Neural cell (in vitro differentiated cells): ENCODE measurements around the gene OVOL3. TPM values are rescaled to one million over a fixed set of nuclear protein-coding genes. Genes with fewer than 3 reads are reported as not detected.

ENCODE experiments used
- H2AFZ ChIP-seq: fragments of 200-600, 300-800 bp; sonication (generic), shearing (Covaris generic); 2 replicates; pipeline ENCODE4 v1.6.0; 2014; ENCODE audit warnings: low read depth, mild to moderate bottlenecking, antibody characterized with exemption, low read length, moderate library complexity
- H3F3A ChIP-seq: fragments of 200-600 bp; shearing (Covaris generic); 2 replicates; pipeline ENCODE4 v1.6.1; 2016; ENCODE audit warnings: mild to moderate bottlenecking, moderate library complexity, mixed read lengths, antibody characterized with exemption, low read length; ENCODE audit not compliant: insufficient read depth, poor library complexity, severe bottlenecking
- H3K27ac ChIP-seq: fragments of 200-600, 300-800 bp; sonication (generic), shearing (Covaris generic); 2 replicates; pipeline ENCODE4 v1.5.1; 2014; ENCODE audit warnings: mild to moderate bottlenecking, low read length, moderate library complexity
- H3K27me3 ChIP-seq: fragments of 300-800, 200-600 bp; sonication (generic), shearing (Covaris generic); 2 replicates; pipeline ENCODE4 v1.6.0; 2014; ENCODE audit warnings: mild to moderate bottlenecking, low read depth, low read length, moderate library complexity; ENCODE audit not compliant: insufficient read depth
- H3K36me3 ChIP-seq: fragments of 300-800, 200-600 bp; sonication (generic), shearing (Covaris generic); 2 replicates; pipeline ENCODE4 v1.5.1; 2014; ENCODE audit warnings: mild to moderate bottlenecking, antibody characterized with exemption, low read length, moderate library complexity; ENCODE audit not compliant: insufficient read depth
- H3K4me2 ChIP-seq: fragments of 300-800, 200-600 bp; sonication (generic), shearing (Covaris generic); 2 replicates; pipeline ENCODE4 v1.6.0; 2014; ENCODE audit warnings: mild to moderate bottlenecking, low read length
- H3K4me3 ChIP-seq: fragments of 300-800, 200-600 bp; sonication (generic), shearing (Covaris generic); 2 replicates; pipeline ENCODE4 v1.5.1; 2014; ENCODE audit warnings: mild to moderate bottlenecking, low read length, moderate library complexity
- H3K79me2 ChIP-seq: fragments of 200-600 bp; shearing (Covaris generic); replicated peaks from 2 replicates; pipeline ENCODE4 v1.6.0; 2014; ENCODE audit warnings: mild to moderate bottlenecking, low read length, moderate library complexity; ENCODE audit not compliant: insufficient read depth
- H3K9ac ChIP-seq: fragments of 300-800, 200-600 bp; sonication (generic), shearing (Covaris generic); 2 replicates; pipeline ENCODE4 v1.6.1; 2016; ENCODE audit warnings: mild to moderate bottlenecking, low read length, mixed read lengths
- H3K9me2 ChIP-seq: fragments of 200-600 bp; shearing (Covaris generic); 2 replicates; pipeline ENCODE4 v1.6.1; 2016; ENCODE audit warnings: mild to moderate bottlenecking, low read length, mixed read lengths; ENCODE audit not compliant: insufficient read depth
- H3K9me3 ChIP-seq: fragments of 200-600, 300-800 bp; sonication (generic), shearing (Covaris generic); 2 replicates; pipeline ENCODE4 v1.6.1; 2016; ENCODE audit warnings: mild to moderate bottlenecking, mixed run types, low read length, moderate library complexity, mixed read lengths
- H4K20me1 ChIP-seq: fragments of 200-600 bp; shearing (Covaris generic); 2 replicates; pipeline ENCODE4 v1.6.1; 2016; ENCODE audit warnings: mild to moderate bottlenecking, mixed run types; ENCODE audit not compliant: insufficient read depth
- EP300 ChIP-seq: fragments of 450-650 bp; conservative IDR thresholded peaks from 2 replicates; pipeline ENCODE4 v1.6.1; 2014; ENCODE audit warnings: antibody characterized with exemption, mild to moderate bottlenecking, moderate library complexity; ENCODE audit not compliant: poor library complexity, severe bottlenecking
- EZH2 ChIP-seq: fragments of 200-600, 300-800 bp; shearing (Covaris generic), sonication (generic); IDR thresholded peaks from 2 replicates; pipeline ENCODE4 v1.6.1; 2014; ENCODE audit warnings: antibody characterized with exemption, low read length, borderline replicate concordance, mild to moderate bottlenecking; ENCODE audit not compliant: insufficient read depth, poor library complexity, severe bottlenecking
- POLR2AphosphoS5 ChIP-seq: IDR thresholded peaks from 2 replicates; pipeline ENCODE4 v1.6.1; 2012
- RAD21 ChIP-seq: fragments of 450-650 bp; conservative IDR thresholded peaks from 2 replicates; pipeline ENCODE4 v1.6.1; 2014; ENCODE audit warnings: antibody characterized with exemption, mild to moderate bottlenecking, moderate library complexity
- SMC3 ChIP-seq: fragments of 450-650 bp; conservative IDR thresholded peaks from 2 replicates; pipeline ENCODE4 v1.6.1; 2014; ENCODE audit warnings: antibody characterized with exemption, mild to moderate bottlenecking, moderate library complexity; ENCODE audit not compliant: poor library complexity
- TAF1 ChIP-seq: IDR thresholded peaks from 2 replicates; pipeline ENCODE4 v1.6.1; 2012; ENCODE audit warnings: low read depth
- polyA plus RNA-seq: library from polyadenylated mRNA; depleted of rRNA; stranded (reverse); fragments of >200 nt; gene quantifications from 2 replicates; pipeline ENCODE4 v1.2.3, GENCODE V29; 2014
- TF ChIP-seq, protein P1 (sequence below): fragments of 450-650 bp; IDR thresholded peaks from 2 replicates; pipeline ENCODE4 v1.5.1; 2014; ENCODE audit warnings: antibody characterized with exemption, mild to moderate bottlenecking, moderate library complexity; ENCODE audit not compliant: poor library complexity, severe bottlenecking
- TF ChIP-seq, protein P2 (sequence below): IDR thresholded peaks from 2 replicates; pipeline ENCODE4 v1.6.1; 2012; ENCODE audit warnings: borderline replicate concordance

Gene OVOL3
- polyA plus RNA-seq, 1 donor from 2014 or later = not detected

DNA sequence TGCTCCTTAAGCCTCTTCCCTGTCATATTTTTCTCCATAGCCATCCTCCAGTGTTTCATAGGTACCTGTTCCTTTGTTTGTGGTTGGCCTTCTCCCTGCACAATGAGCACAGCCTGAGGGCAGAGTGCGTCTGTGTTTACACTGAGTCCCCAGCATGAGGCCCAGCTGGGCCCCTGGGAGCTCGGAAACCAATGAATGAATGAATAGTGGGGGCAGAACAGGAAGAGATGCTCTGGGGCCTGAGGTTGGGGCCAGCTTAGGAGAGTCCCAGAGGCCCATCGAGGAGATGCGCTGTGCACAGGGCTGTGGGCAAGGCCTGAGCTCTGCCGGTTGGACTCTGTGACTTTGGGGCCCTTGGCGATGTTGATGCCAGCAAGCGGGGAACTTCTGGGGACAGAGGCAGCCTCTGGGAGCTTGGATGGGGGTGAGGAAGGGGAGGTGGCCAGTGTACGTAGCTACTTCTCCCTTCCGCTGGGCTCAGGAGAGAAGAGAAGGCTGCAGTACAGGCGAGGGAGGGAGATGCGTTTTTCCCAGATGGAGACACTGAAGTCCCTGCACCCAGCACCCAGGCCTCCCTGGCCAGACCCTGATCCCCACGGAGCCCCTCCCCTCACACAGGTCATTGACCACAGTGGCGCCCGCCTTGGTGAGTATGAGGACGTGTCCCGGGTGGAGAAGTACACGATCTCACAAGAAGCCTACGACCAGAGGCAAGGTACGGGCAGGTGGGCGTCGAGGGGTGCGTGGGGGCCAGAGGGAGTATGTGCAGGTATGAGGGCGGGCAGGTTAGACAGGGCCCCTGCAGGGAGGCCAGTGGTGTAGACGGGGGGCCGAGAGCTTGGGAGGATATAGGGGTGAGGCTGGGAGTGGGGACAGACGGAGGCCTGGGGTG lies 9.4 kb downstream of the OVOL3 start:
- Histone ChIP-seq H3K9me2 (no peaks in the 10 kb centered on the region), H3K9me3 (no peaks in the 10 kb centered on the region), H4K20me1 (no peaks in the 10 kb centered on the region), H3K4me2 (no peak overlapping the region), H3F3A (no peaks in the 10 kb centered on the region), H3K9ac (no peak overlapping the region), H3K27me3 (no peaks in the 10 kb centered on the region), H3K36me3 (peaks cover 4% of the 10 kb centered on the region), H3K4me3 (no peak overlapping the region), H3K27ac (no peak overlapping the region), H3K79me2 (peaks cover 11% of the 10 kb centered on the region), H2AFZ (no peak overlapping the region)
- TF ChIP-seq POLR2AphosphoS5 (no peak), EP300 (no peak), TAF1 (no peak)
- TF ChIP-seq, protein P1, sequence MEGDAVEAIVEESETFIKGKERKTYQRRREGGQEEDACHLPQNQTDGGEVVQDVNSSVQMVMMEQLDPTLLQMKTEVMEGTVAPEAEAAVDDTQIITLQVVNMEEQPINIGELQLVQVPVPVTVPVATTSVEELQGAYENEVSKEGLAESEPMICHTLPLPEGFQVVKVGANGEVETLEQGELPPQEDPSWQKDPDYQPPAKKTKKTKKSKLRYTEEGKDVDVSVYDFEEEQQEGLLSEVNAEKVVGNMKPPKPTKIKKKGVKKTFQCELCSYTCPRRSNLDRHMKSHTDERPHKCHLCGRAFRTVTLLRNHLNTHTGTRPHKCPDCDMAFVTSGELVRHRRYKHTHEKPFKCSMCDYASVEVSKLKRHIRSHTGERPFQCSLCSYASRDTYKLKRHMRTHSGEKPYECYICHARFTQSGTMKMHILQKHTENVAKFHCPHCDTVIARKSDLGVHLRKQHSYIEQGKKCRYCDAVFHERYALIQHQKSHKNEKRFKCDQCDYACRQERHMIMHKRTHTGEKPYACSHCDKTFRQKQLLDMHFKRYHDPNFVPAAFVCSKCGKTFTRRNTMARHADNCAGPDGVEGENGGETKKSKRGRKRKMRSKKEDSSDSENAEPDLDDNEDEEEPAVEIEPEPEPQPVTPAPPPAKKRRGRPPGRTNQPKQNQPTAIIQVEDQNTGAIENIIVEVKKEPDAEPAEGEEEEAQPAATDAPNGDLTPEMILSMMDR = no peak

DNA sequence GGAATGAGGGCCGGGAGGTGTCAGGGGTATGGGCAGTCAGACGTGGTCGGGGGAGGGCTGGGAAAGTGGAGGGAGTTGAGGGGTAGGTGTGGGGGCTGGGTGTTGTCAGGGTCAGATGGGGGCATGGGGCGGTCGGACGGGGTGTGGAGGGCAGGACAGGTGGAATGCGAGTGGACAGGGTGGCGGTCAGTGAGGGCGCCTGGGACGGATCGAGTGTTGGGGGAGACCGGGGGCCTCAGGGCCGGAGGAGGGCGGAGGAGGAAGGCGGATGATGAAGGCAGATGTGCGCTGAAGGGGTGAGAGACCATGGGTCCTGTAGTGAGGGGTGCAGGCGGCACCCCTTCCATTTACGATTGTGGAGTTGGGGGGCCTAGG lies 10.0 kb downstream of the OVOL3 start:
- no peaks in the 10 kb centered on the region for H3K27me3 ChIP-seq
- peaks cover 4% of the 10 kb centered on the region for H3K36me3 ChIP-seq
- no peak overlapping the region for H3K9ac ChIP-seq

More for the DNA sequence above, 10.0 kb downstream of the OVOL3 start:
- H3K4me2 ChIP-seq = no peak overlapping the region
- H3K9me3 ChIP-seq = no peaks in the 10 kb centered on the region
- TF ChIP-seq SMC3 (no peak), RAD21 (no peak), EZH2 (no peak), EP300 (no peak)
- TF ChIP-seq, protein P2, sequence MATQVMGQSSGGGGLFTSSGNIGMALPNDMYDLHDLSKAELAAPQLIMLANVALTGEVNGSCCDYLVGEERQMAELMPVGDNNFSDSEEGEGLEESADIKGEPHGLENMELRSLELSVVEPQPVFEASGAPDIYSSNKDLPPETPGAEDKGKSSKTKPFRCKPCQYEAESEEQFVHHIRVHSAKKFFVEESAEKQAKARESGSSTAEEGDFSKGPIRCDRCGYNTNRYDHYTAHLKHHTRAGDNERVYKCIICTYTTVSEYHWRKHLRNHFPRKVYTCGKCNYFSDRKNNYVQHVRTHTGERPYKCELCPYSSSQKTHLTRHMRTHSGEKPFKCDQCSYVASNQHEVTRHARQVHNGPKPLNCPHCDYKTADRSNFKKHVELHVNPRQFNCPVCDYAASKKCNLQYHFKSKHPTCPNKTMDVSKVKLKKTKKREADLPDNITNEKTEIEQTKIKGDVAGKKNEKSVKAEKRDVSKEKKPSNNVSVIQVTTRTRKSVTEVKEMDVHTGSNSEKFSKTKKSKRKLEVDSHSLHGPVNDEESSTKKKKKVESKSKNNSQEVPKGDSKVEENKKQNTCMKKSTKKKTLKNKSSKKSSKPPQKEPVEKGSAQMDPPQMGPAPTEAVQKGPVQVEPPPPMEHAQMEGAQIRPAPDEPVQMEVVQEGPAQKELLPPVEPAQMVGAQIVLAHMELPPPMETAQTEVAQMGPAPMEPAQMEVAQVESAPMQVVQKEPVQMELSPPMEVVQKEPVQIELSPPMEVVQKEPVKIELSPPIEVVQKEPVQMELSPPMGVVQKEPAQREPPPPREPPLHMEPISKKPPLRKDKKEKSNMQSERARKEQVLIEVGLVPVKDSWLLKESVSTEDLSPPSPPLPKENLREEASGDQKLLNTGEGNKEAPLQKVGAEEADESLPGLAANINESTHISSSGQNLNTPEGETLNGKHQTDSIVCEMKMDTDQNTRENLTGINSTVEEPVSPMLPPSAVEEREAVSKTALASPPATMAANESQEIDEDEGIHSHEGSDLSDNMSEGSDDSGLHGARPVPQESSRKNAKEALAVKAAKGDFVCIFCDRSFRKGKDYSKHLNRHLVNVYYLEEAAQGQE = no peak
- H4K20me1 ChIP-seq = no peaks in the 10 kb centered on the region
- peaks cover 9% of the 10 kb centered on the region for H3K79me2 ChIP-seq
- H2AFZ ChIP-seq = no peak overlapping the region
- H3F3A ChIP-seq = no peaks in the 10 kb centered on the region
- H3K9me2 ChIP-seq = no peaks in the 10 kb centered on the region
- H3K4me3 ChIP-seq = no peak overlapping the region
- no peak overlapping the region for H3K27ac ChIP-seq
